H1 (cell line): ENCODE results near the gene GANAB. TPM values are rescaled to one million over a fixed set of nuclear protein-coding genes. Genes with fewer than 3 reads are reported as not detected.

Experiments
- CTCF ChIA-PET: fragments of 300-600 bp; sonication (Branson Sonifier 250); formaldehyde crosslinking; loops from one replicate; lab custom pipeline; 2021; ENCODE audit not compliant: partially characterized antibody; lab: Charles Lee
- POLR2A ChIA-PET: fragments of 300-600 bp; sonication (Branson Sonifier 250); formaldehyde crosslinking; loops from one replicate; lab custom pipeline; 2021; ENCODE audit warnings: inconsistent platforms; ENCODE audit not compliant: partially characterized antibody; lab: Charles Lee
- DNase-seq, 2 experiments: peaks; one replicate each; pipeline versions ENCODE4 v3.0.0 to v3.0.0-alpha.2; 2010 to 2022; ENCODE audit warnings: low spot score in 2 of 2, low read depth in 1 of 2, mixed read lengths in 1 of 2
- FAIRE-seq: peaks from 2 replicates; lab custom pipeline; 2011; peaks lifted over from hg19 to GRCh38; lab: Jason Lieb, UNC
- H2AFZ ChIP-seq: 2 replicates; pipeline ENCODE4 v1.8.1; 2012; ENCODE audit warnings: low read length, inconsistent platforms
- H2AK5ac ChIP-seq: 2 replicates; pipeline ENCODE4 v1.6.1; 2013; ENCODE audit warnings: low read depth, low read length
- H2BK120ac ChIP-seq: replicated peaks from 2 replicates; pipeline ENCODE3; 2013; ENCODE audit warnings: low read depth, low read length, inconsistent platforms
- H2BK12ac ChIP-seq: 2 replicates; pipeline ENCODE4 v1.6.1; 2013; ENCODE audit warnings: low read depth, low read length
- H2BK15ac ChIP-seq: 2 replicates; pipeline ENCODE4 v1.6.1; 2013; ENCODE audit warnings: low read length
- H2BK20ac ChIP-seq: 2 replicates; pipeline ENCODE4 v1.6.1; 2013; ENCODE audit warnings: low read length
- H2BK5ac ChIP-seq: 2 replicates; pipeline ENCODE4 v1.6.1; 2013; ENCODE audit warnings: low read depth, low read length
- H3K14ac ChIP-seq: 2 replicates; pipeline ENCODE4 v1.6.1; 2013; ENCODE audit warnings: inconsistent platforms; ENCODE audit not compliant: insufficient read length
- H3K18ac ChIP-seq: 2 replicates; pipeline ENCODE4 v1.6.1; 2013; ENCODE audit warnings: low read length; ENCODE audit errors: extremely low read depth
- H3K23ac ChIP-seq: 2 replicates; pipeline ENCODE4 v1.6.1; 2013; ENCODE audit warnings: inconsistent platforms; ENCODE audit not compliant: insufficient read length
- H3K23me2 ChIP-seq: 2 replicates; pipeline ENCODE4 v1.6.1; 2013; ENCODE audit warnings: low read depth, low read length
- H3K27ac ChIP-seq: 2 replicates; pipeline ENCODE4 v1.6.1; 2011; ENCODE audit warnings: low read depth, low read length, inconsistent platforms
- H3K27me3 ChIP-seq, 4 experiments: replicated peaks in 1 of 4; 1 replicate in 1 of 4; 2 replicates in 3 of 4; pipeline versions ENCODE4 v1.6.1 to v1.8.1; 2011 to 2013; ENCODE audit warnings: low read length in 3 of 4, mild to moderate bottlenecking in 3 of 4, inconsistent platforms in 2 of 4, mixed read lengths in 2 of 4, moderate library complexity in 1 of 4; ENCODE audit not compliant: control insufficient read depth in 3 of 4, insufficient read depth in 3 of 4; ENCODE audit errors: extremely low read depth in 1 of 4
- H3K36me3 ChIP-seq, 4 experiments: 2 replicates each; pipeline versions ENCODE4 v1.6.1 to v1.8.1; 2011 to 2013; ENCODE audit warnings: mild to moderate bottlenecking in 4 of 4, low read length in 3 of 4, moderate library complexity in 2 of 4, control low read depth in 1 of 4, inconsistent platforms in 1 of 4; ENCODE audit not compliant: insufficient read depth in 4 of 4, control insufficient read depth in 2 of 4
- H3K4ac ChIP-seq: replicated peaks from 2 replicates; pipeline ENCODE3; 2013; ENCODE audit warnings: low read length, low read depth, mixed read lengths, inconsistent platforms; ENCODE audit not compliant: insufficient read length
- H3K4me1 ChIP-seq, 4 experiments: replicated peaks in 1 of 4; 1 replicate in 1 of 4; 2 replicates in 3 of 4; pipeline versions ENCODE4 v1.6.1 to v1.8.1; 2011 to 2013; ENCODE audit warnings: low read length in 3 of 4, inconsistent platforms in 2 of 4, mixed read lengths in 1 of 4; ENCODE audit not compliant: insufficient read depth in 4 of 4, control insufficient read depth in 3 of 4
- H3K4me2 ChIP-seq, 2 experiments: 2 replicates each; pipeline versions ENCODE4 v1.6.1 to v1.8.1; 2011 to 2013; ENCODE audit warnings: low read depth in 2 of 2, low read length in 2 of 2, control low read depth in 1 of 2, inconsistent platforms in 1 of 2, mild to moderate bottlenecking in 1 of 2; ENCODE audit not compliant: insufficient read depth in 1 of 2
- H3K4me3 ChIP-seq, 4 experiments: fragments of 200-600, 300-600 bp in 1 of 4; sonication (generic), shearing (Covaris generic), sonication (Bioruptor Twin) in 1 of 4; 2 replicates each; pipeline versions ENCODE4 v1.5.1 to v1.8.1; 2011 to 2016; ENCODE audit warnings: low read length in 4 of 4, low read depth in 3 of 4, control low read depth in 2 of 4, inconsistent platforms in 2 of 4, mild to moderate bottlenecking in 2 of 4, mixed read lengths in 1 of 4, moderate library complexity in 1 of 4; ENCODE audit not compliant: insufficient read depth in 2 of 4; ENCODE audit errors: extremely low read depth in 1 of 4
- H3K56ac ChIP-seq: replicated peaks from 2 replicates; pipeline ENCODE3; 2013; ENCODE audit warnings: low read depth, mild to moderate bottlenecking, mixed read lengths, low read length, inconsistent platforms; ENCODE audit not compliant: insufficient read length
- H3K79me1 ChIP-seq: 2 replicates; pipeline ENCODE4 v1.6.1; 2013; ENCODE audit warnings: low read depth, low read length, control low read depth
- H3K79me2 ChIP-seq, 2 experiments: 2 replicates each; pipeline versions ENCODE4 v1.6.1 to v1.8.1; 2012 to 2013; ENCODE audit warnings: low read length in 2 of 2, mild to moderate bottlenecking in 2 of 2, inconsistent platforms in 1 of 2; ENCODE audit not compliant: insufficient read depth in 2 of 2, control insufficient read depth in 1 of 2
- H3K9ac ChIP-seq, 4 experiments: replicated peaks in 1 of 4; 1 replicate in 1 of 4; 2 replicates in 3 of 4; pipeline versions ENCODE4 v1.6.1 to v1.8.1; 2011 to 2013; ENCODE audit warnings: low read depth in 3 of 4, low read length in 3 of 4, control low read depth in 2 of 4, mild to moderate bottlenecking in 2 of 4, moderate library complexity in 2 of 4, inconsistent platforms in 1 of 4; ENCODE audit errors: extremely low read depth in 1 of 4
- H3K9me3 ChIP-seq, 2 experiments: 2 replicates each; pipeline versions ENCODE4 v1.6.1 to v1.8.1; 2012 to 2013; ENCODE audit warnings: mild to moderate bottlenecking in 2 of 2, moderate library complexity in 2 of 2, control low read depth in 1 of 2, inconsistent platforms in 1 of 2, low read depth in 1 of 2, low read length in 1 of 2, mixed read lengths in 1 of 2; ENCODE audit not compliant: insufficient read depth in 2 of 2
- H4K20me1 ChIP-seq, 2 experiments: replicated peaks in 1 of 2; 2 replicates each; pipeline versions ENCODE3 to v1.8.1; 2011 to 2013; ENCODE audit warnings: inconsistent platforms in 2 of 2, low read length in 2 of 2, mild to moderate bottlenecking in 1 of 2; ENCODE audit not compliant: insufficient read depth in 2 of 2, control insufficient read depth in 1 of 2
- H4K5ac ChIP-seq: 2 replicates; pipeline ENCODE4 v1.6.1; 2013; ENCODE audit warnings: low read length, low read depth, mixed read lengths, inconsistent platforms; ENCODE audit not compliant: insufficient read length
- H4K8ac ChIP-seq: 2 replicates; pipeline ENCODE4 v1.8.0; 2013; ENCODE audit warnings: mild to moderate bottlenecking, moderate library complexity, low read length, inconsistent platforms; ENCODE audit not compliant: insufficient read depth; ENCODE audit errors: extremely low read depth
- H4K91ac ChIP-seq: replicated peaks from 2 replicates; pipeline ENCODE3; 2013; ENCODE audit warnings: low read length, mixed read lengths, inconsistent platforms; ENCODE audit not compliant: insufficient read length
- POLR2A ChIP-seq, 2 experiments: IDR thresholded peaks; 1 replicate in 1 of 2; 2 replicates in 1 of 2; pipeline ENCODE4 v1.6.1; 2011; ENCODE audit warnings: low read depth in 2 of 2, low read length in 2 of 2, mild to moderate bottlenecking in 2 of 2; ENCODE audit errors: control extremely low read depth in 1 of 2
- SIN3A ChIP-seq, 2 experiments: IDR thresholded peaks in 1 of 2; conservative IDR thresholded peaks in 1 of 2; 2 replicates each; pipeline ENCODE4 v1.6.1; 2011 to 2012; ENCODE audit warnings: low read length in 2 of 2, improper control_type of control experiment in 1 of 2, low read depth in 1 of 2, mild to moderate bottlenecking in 1 of 2
- WGBS, 2 experiments: shearing (Covaris generic) in 1 of 2; methylation state at CpG; one replicate each; pipeline versions ENCODE4 v1.1.6 to v1.1.7; 2013 to 2015; ENCODE audit warnings: low lambda C conversion rate in 2 of 2, mixed read lengths in 2 of 2, inconsistent platforms in 1 of 2, low coverage in 1 of 2, missing lambda C conversion rate in 1 of 2; ENCODE audit not compliant: insufficient replicate concordance in 2 of 2, insufficient coverage in 1 of 2, insufficient read length in 1 of 2; ENCODE audit errors: extremely low coverage in 1 of 2, missing lambda C conversion rate in 1 of 2; 5-methylcytosine and 5-hydroxymethylcytosine counted together
- polyA plus RNA-seq, 7 experiments: library from polyadenylated mRNA; depleted of rRNA in 3 of 7; stranded (reverse) in 5 of 7; unstranded in 2 of 7; fragments of >200 nt in 5 of 7; fragments of 200-250 nt in 2 of 7; gene quantifications; 1 replicate in 5 of 7; 2 replicates in 1 of 7; 4 replicates in 1 of 7; pipeline versions ENCODE4 v1.2.1 to v1.2.3, GENCODE V29; 2011 to 2013; ENCODE audit warnings: missing spikeins in 2 of 7, mixed read lengths in 2 of 7
- total RNA-seq: library from RNA; stranded (reverse); fragmentation: NEBNext Ultra II Directional; extraction: Animal tissue kit (Norgen Biotek cat#: 25700); gene quantifications from 2 replicates; pipeline ENCODE4 v1.2.1, GENCODE V29; 2021

The GANAB gene
- total and polyA plus RNA-seq, 2 of the 8 experiments (the other 6 are each of a cell fraction or from before 2014, with no cell fraction given), result 289 to 330 TPM

DNA sequence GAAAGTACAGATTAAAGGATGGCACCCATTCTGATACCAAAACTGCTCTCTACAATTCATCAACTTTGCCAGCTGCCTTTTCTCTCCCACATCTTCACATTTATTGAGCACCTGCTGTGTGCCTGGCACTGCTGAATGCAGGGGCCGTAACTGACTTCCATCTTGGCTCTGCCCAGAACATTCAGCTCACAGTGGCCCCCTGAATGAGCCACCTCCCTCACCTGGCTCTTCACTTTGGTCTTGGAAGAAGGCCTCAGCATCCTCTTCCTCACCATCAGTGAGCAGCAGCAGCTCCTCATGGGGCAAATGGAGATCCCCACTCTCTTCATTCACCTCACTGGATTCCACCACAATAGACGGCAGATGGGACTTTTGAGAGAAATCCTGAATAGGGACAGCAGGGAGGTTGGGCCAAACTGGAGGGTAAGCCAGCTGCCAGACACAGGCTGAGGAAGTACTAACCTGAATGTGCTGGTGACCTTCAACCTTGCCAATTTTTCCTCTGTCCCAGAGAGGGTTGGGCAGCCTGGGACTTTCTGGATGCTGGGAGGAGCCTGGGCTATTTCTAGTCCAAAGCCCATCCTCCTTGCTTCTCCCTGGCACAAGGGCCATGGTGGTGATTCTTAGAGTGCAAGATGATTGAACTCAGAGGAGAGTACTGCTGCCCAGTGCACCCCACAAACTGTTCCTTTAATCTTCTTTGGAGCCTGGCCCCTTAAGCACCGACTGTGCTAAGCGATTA, 23.2 kb upstream of the GANAB start:
- DNase-seq, result no peak

More for the DNA sequence above, 23.2 kb upstream of the GANAB start:
- Histone ChIP-seq H3K14ac (no peak overlapping the region), H3K18ac (peak overlapping the region; percentile 38; the same call in 1 of the 2 replicates), H3K4ac (no peak overlapping the region), H3K23me2 (peaks cover 23% of the 10 kb centered on the region), H2BK15ac (no peak overlapping the region), H3K36me3 (peaks cover 2 to 28% (median 9%) of the 10 kb centered on the region in 4 experiments; a peak in 4 of 8 replicates), H3K9me3 (no peaks in the 10 kb centered on the region), H4K8ac (no peak overlapping the region), H3K27me3 (no peaks in the 10 kb centered on the region), H3K4me2 (no peak overlapping the region; a peak in 1 of 4 replicates), H3K79me1 (peaks cover 12% of the 10 kb centered on the region), H2BK120ac (no peak overlapping the region)
- CTCF ChIA-PET, result interaction anchor here (0.6 to 3.1 kb wide), 8 partner anchors 11 to 95 kb away, joined by 3 to 13 read pairs (median 4); partner anchors contain the start of gene TUT1
- FAIRE-seq, result no peak
- 0 out of 3 replicates have a peak, but pooled peaks of 1 of the 2 experiments have one; percentile 38 for TF ChIP-seq POLR2A (IDR thresholded peaks at IDR 0.05; ENCODE audit: control extremely low read depth in 1 of 2, low read depth in 2 of 2, low read length in 2 of 2)
- TF ChIP-seq SIN3A (conservative IDR thresholded peaks at IDR 0.05 in 1 of 2, IDR thresholded peaks at IDR 0.05 in 1 of 2; ENCODE audit: low read depth in 1 of 2, low read length in 2 of 2), result no peak
- TF ChIP-seq, all 59 proteins: peak for 1
- Histone ChIP-seq H2BK5ac (0 out of 2 replicates have a peak overlapping the region, but pooled peaks have one; percentile 1), H3K23ac (no peak overlapping the region), H2AK5ac (no peak overlapping the region), H3K56ac (no peak overlapping the region), H4K20me1 (peaks cover 3 to 6% of the 10 kb centered on the region in 2 experiments), H2BK20ac (no peak overlapping the region), H3K27ac (no peak overlapping the region), H4K5ac (no peak overlapping the region), H3K9ac (no peak overlapping the region), H3K79me2 (peaks cover 7 to 30% of the 10 kb centered on the region in 2 experiments; a peak in 3 of 4 replicates), H2AFZ (no peak overlapping the region), H3K4me3 (no peak overlapping the region), H2BK12ac (no peak overlapping the region), H3K4me1 (peaks cover 4 to 14% (median 9%) of the 10 kb centered on the region in 4 experiments), H4K91ac (no peak overlapping the region)
- WGBS, 2 experiments, result 89% methylated on average over 4 of the region's 4 CpGs; no CpG with 5 or more reads in 1 of the 2 experiments
- POLR2A ChIA-PET, result interaction anchor here (0.9 to 61.4 kb wide), 13 partner anchors 9 to 171 kb away, joined by 3 to 2041 read pairs (median 6); partner anchors contain the start of genes BSCL2, C11orf98, CSKMT and GANAB
